ENCODE measurements around the gene PECR.
A peak's percentile ranks its signal among the peaks of the same experiment; 100 is the strongest.

Gene PECR

GRCh38 chr2:216114714-216115531, 33.3 kb upstream of the PECR start:
- WGBS, 2 experiments = 25 to 26% methylated on average over 29 of the region's 29 CpGs
- Histone ChIP-seq H3K4me1 (ENCODE audit: control insufficient read depth, insufficient read depth, low read length) (peaks cover 50% of the 10 kb centered on the region), H3K9me3 (ENCODE audit: control insufficient read depth, low read length) (no peaks in the 10 kb centered on the region), H3K4me3 (ENCODE audit: insufficient read depth, low read depth, low read length) (peak overlapping the region; percentile 30), H3K27ac (ENCODE audit: insufficient read depth, low read depth, low read length, poor library complexity, severe bottlenecking) (peak overlapping the region; percentile 93), H3K36me3 (ENCODE audit: control insufficient read depth, insufficient read depth, low read length) (peaks cover 59% of the 10 kb centered on the region), H3K27me3 (ENCODE audit: control insufficient read depth, insufficient read depth, low read length, poor library complexity, severe bottlenecking) (no peaks in the 10 kb centered on the region)

- H3K4me1 ChIP-seq (ENCODE audit: control insufficient read depth, insufficient read depth, low read length) = peaks cover 50% of the 10 kb centered on the region
- 46 to 47% methylated on average over 4 of the region's 4 CpGs for WGBS, 2 experiments
- no peaks in the 10 kb centered on the region for H3K9me3 ChIP-seq (ENCODE audit: control insufficient read depth, low read length)
- peaks cover 54% of the 10 kb centered on the region for H3K36me3 ChIP-seq (ENCODE audit: control insufficient read depth, insufficient read depth, low read length)
- H3K4me3 ChIP-seq (ENCODE audit: insufficient read depth, low read depth, low read length) = no peak overlapping the region
- peak overlapping the region; percentile 76 for H3K27ac ChIP-seq (ENCODE audit: insufficient read depth, low read depth, low read length, poor library complexity, severe bottlenecking)
- H3K27me3 ChIP-seq (ENCODE audit: control insufficient read depth, insufficient read depth, low read length, poor library complexity, severe bottlenecking) = no peaks in the 10 kb centered on the region
Observed at GRCh38 chr2:216114382-216114713, 32.7 kb upstream of the PECR start.

GRCh38 chr2:216113572-216113971, 32.0 kb upstream of the PECR start:
- 96 to 98% methylated on average over 3 of the region's 3 CpGs for WGBS, 2 experiments
- Histone ChIP-seq H3K27ac (ENCODE audit: insufficient read depth, low read depth, low read length, poor library complexity, severe bottlenecking) (no peak overlapping the region), H3K36me3 (ENCODE audit: control insufficient read depth, insufficient read depth, low read length) (peaks cover 51% of the 10 kb centered on the region)

DNA sequence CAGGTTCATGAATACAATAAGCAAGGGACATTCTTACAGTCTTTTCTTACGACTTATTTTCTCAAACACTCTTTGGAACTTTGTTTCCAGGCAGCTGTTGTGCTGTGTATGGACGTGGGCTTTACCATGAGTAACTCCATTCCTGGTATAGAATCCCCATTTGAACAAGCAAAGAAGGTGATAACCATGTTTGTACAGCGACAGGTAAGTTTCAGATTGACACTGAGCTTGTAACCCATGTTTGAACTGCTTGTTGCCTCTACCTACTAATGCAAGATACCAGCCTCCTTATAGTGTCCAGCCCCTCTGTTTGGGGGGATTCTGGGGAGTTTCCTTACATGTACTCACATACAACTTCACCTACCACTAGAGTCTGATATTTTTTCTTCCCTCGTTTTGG, 31.3 kb upstream of the PECR start:
- Histone ChIP-seq H3K9me3 (ENCODE audit: control insufficient read depth, low read length) (no peaks in the 10 kb centered on the region), H3K27me3 (ENCODE audit: control insufficient read depth, insufficient read depth, low read length, poor library complexity, severe bottlenecking) (no peaks in the 10 kb centered on the region), H3K4me3 (ENCODE audit: insufficient read depth, low read depth, low read length) (no peak overlapping the region), H3K36me3 (ENCODE audit: control insufficient read depth, insufficient read depth, low read length) (peaks cover 45% of the 10 kb centered on the region), H3K27ac (ENCODE audit: insufficient read depth, low read depth, low read length, poor library complexity, severe bottlenecking) (no peak overlapping the region), H3K4me1 (ENCODE audit: control insufficient read depth, insufficient read depth, low read length) (peaks cover 46% of the 10 kb centered on the region)
- 96 to 99% methylated on average over 4 of the region's 4 CpGs for WGBS, 2 experiments

More at GRCh38 chr2:216113572-216113971, 32.0 kb upstream of the PECR start:
- H3K4me1 ChIP-seq (ENCODE audit: control insufficient read depth, insufficient read depth, low read length) = peaks cover 44% of the 10 kb centered on the region
- no peaks in the 10 kb centered on the region for H3K9me3 ChIP-seq (ENCODE audit: control insufficient read depth, low read length)
- no peak overlapping the region for H3K4me3 ChIP-seq (ENCODE audit: insufficient read depth, low read depth, low read length)
- no peaks in the 10 kb centered on the region for H3K27me3 ChIP-seq (ENCODE audit: control insufficient read depth, insufficient read depth, low read length, poor library complexity, severe bottlenecking)

DNA sequence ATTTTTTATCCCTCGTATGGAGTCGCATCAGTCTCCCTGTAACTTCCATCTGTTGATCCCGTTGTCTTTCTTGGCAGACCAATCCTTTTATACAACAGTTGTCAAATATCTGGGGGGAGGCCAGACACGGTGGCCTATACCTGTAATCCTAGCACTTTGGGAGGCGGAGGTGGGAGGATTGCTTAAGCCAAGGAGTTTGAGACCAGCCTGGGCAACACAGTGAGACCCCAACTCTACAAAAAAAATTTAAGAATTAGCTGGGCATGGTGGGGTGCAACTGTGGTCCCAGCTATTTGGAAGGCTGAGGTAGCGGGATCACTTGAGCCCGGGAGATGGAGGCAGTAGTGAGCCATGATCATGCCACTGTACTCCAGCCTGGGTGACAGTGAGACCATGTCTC, 29.5 kb upstream of the PECR start:
- WGBS, 2 experiments = 85 to 95% methylated on average over 7 of the region's 7 CpGs
- Histone ChIP-seq H3K27me3 (ENCODE audit: control insufficient read depth, insufficient read depth, low read length, poor library complexity, severe bottlenecking) (no peaks in the 10 kb centered on the region), H3K4me1 (ENCODE audit: control insufficient read depth, insufficient read depth, low read length) (peaks cover 42% of the 10 kb centered on the region), H3K9me3 (ENCODE audit: control insufficient read depth, low read length) (no peaks in the 10 kb centered on the region), H3K27ac (ENCODE audit: insufficient read depth, low read depth, low read length, poor library complexity, severe bottlenecking) (no peak overlapping the region), H3K4me3 (ENCODE audit: insufficient read depth, low read depth, low read length) (peak overlapping the region; percentile 94), H3K36me3 (ENCODE audit: control insufficient read depth, insufficient read depth, low read length) (peaks cover 30% of the 10 kb centered on the region)

GRCh38 chr2:216110620-216111019, 29.0 kb upstream of the PECR start:
- Histone ChIP-seq H3K9me3 (ENCODE audit: control insufficient read depth, low read length) (no peaks in the 10 kb centered on the region), H3K27me3 (ENCODE audit: control insufficient read depth, insufficient read depth, low read length, poor library complexity, severe bottlenecking) (no peaks in the 10 kb centered on the region), H3K36me3 (ENCODE audit: control insufficient read depth, insufficient read depth, low read length) (peaks cover 30% of the 10 kb centered on the region), H3K27ac (ENCODE audit: insufficient read depth, low read depth, low read length, poor library complexity, severe bottlenecking) (peak overlapping the region; percentile 38), H3K4me3 (ENCODE audit: insufficient read depth, low read depth, low read length) (peak overlapping the region; percentile 94), H3K4me1 (ENCODE audit: control insufficient read depth, insufficient read depth, low read length) (peaks cover 40% of the 10 kb centered on the region)
- 17% methylated on average over 1 of the region's 1 CpG; no CpG with 5 or more reads in 1 of the 2 experiments for WGBS, 2 experiments

DNA sequence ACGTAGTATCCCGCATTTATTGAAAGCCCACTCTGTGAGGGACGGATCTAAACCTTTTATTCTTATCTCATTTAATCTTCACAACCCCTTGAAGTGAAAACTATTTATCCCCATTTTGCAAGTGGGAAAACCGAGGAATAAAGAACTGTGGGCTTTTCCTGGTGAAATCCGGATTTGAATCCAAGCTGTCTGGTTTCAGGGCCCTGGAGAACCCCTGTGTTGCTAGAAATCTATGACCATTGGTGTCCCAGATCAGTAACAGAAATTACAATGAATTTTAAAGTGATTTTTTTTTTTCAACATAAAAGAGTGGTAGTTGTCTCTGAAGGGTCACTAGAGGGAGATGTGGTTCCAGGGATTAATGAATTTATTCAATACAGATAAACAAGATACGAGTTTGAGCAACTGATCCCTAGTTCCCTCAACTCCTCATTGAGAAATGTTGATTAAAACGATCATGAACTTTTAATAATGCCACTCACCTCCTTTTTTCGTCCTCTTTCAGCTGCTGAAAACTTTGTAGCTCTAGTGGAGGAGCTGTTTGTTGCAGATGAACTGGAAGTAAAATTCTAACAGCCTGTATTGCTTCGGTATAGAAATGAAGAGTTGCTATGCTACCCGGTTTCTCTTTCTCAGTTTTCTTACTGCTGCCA, 28.5 kb upstream of the PECR start:
- peak overlapping the region; percentile 94 for H3K4me3 ChIP-seq (ENCODE audit: insufficient read depth, low read depth, low read length)
- no peaks in the 10 kb centered on the region for H3K9me3 ChIP-seq (ENCODE audit: control insufficient read depth, low read length)
- H3K27ac ChIP-seq (ENCODE audit: insufficient read depth, low read depth, low read length, poor library complexity, severe bottlenecking) = peak overlapping the region; percentile 67
- WGBS, 2 experiments = 14 to 20% methylated on average over 5 to 10 of the region's 10 CpGs
- peaks cover 30% of the 10 kb centered on the region for H3K36me3 ChIP-seq (ENCODE audit: control insufficient read depth, insufficient read depth, low read length)
- H3K27me3 ChIP-seq (ENCODE audit: control insufficient read depth, insufficient read depth, low read length, poor library complexity, severe bottlenecking) = no peaks in the 10 kb centered on the region
- peaks cover 36% of the 10 kb centered on the region for H3K4me1 ChIP-seq (ENCODE audit: control insufficient read depth, insufficient read depth, low read length)

DNA sequence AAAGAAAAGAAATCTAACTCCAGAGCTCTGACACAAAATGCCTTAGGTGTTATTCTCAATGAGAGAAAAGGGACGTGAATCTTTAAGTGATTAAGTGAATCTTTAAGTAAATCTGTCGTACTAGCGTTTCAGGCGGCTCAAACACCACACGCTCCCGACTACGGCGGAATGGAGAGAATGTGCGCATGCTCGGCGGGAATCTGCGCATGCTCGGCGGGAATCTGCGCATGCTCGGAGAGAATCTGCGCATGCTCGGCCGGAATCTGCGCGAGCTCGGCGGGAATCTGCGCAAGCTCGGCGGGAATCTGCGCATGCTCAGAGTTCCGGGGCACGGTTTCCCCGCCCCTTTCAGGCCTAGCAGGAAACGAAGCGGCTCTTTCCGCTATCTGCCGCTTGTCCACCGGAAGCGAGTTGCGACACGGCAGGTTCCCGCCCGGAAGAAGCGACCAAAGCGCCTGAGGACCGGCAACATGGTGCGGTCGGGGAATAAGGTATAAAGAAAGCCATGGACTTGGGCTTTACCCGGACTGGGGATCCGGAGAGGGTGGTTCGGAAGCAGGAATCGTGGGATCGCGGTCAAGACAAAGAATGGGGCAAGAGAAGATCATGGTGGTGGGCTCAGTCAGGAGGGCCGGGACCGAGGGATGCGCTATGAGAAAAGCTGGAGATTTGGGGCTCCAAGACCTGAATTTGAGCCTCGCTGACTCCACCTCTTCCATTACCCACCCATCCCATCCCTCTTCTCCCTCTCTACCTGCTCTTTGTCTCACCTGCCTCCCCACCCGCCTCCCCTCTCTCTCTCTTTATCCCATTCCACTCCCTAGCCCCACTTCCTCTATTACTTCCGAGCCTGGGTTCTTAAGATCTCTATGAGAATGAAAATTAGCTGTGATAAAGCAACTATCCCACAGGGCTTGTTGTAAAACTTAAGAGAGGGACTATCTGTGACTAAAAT, 27.6 kb upstream of the PECR start, which contains the start of gene XRCC5:
TSS of gene XRCC5 (plus strand) at position 382 of the 955 bp plus-strand sequence. CDS start at position 471, 89 bp downstream.
- Histone ChIP-seq H3K27me3 (ENCODE audit: control insufficient read depth, insufficient read depth, low read length, poor library complexity, severe bottlenecking) (no peaks in the 10 kb centered on the region), H3K27ac (ENCODE audit: insufficient read depth, low read depth, low read length, poor library complexity, severe bottlenecking) (peak within 1 kb of the TSS; percentile 72), H3K9me3 (ENCODE audit: control insufficient read depth, low read length) (no peaks in the 10 kb centered on the region), H3K4me1 (ENCODE audit: control insufficient read depth, insufficient read depth, low read length) (peaks cover 35% of the 10 kb centered on the region), H3K4me3 (ENCODE audit: insufficient read depth, low read depth, low read length) (peak within 1 kb of the TSS; percentile 94), H3K36me3 (ENCODE audit: control insufficient read depth, insufficient read depth, low read length) (peaks cover 30% of the 10 kb centered on the region)
- WGBS, 2 experiments = 0% methylated on average over 56 to 57 of the region's 57 CpGs

GRCh38 chr2:216108310-216108966, 26.8 kb upstream of the PECR start:
- H3K36me3 ChIP-seq (ENCODE audit: control insufficient read depth, insufficient read depth, low read length) = peaks cover 27% of the 10 kb centered on the region
- peak overlapping the region; percentile 72 for H3K27ac ChIP-seq (ENCODE audit: insufficient read depth, low read depth, low read length, poor library complexity, severe bottlenecking)
- 44 to 47% methylated on average over 6 of the region's 6 CpGs for WGBS, 2 experiments
- no peaks in the 10 kb centered on the region for H3K9me3 ChIP-seq (ENCODE audit: control insufficient read depth, low read length)
- peak overlapping the region; percentile 94 for H3K4me3 ChIP-seq (ENCODE audit: insufficient read depth, low read depth, low read length)
- no peaks in the 10 kb centered on the region for H3K27me3 ChIP-seq (ENCODE audit: control insufficient read depth, insufficient read depth, low read length, poor library complexity, severe bottlenecking)
- peaks cover 35% of the 10 kb centered on the region for H3K4me1 ChIP-seq (ENCODE audit: control insufficient read depth, insufficient read depth, low read length)
